Fibroblast of lung (primary cell): ENCODE results near the gene LRP5. TPM values are rescaled to one million over a fixed set of nuclear protein-coding genes. Genes with fewer than 3 reads are reported as not detected.
A peak's percentile ranks its signal among the peaks of the same experiment; 100 is the strongest.

Experiments used
- DNase-seq, 2 donors: peaks; one replicate each; pipeline versions ENCODE4 v3.0.0 to v3.0.0-alpha.2; 2010; ENCODE audit warnings: low read depth in 2 of 2
- H2AFZ ChIP-seq: 2 replicates; pipeline ENCODE4 v1.5.1; 2012; ENCODE audit warnings: low read length, control low read depth, inconsistent platforms
- H3K27ac ChIP-seq: 2 replicates; pipeline ENCODE4 v1.5.1; 2011; ENCODE audit warnings: low read length, control low read depth; ENCODE audit not compliant: insufficient read depth
- H3K27me3 ChIP-seq: 2 replicates; pipeline ENCODE4 v1.5.1; 2011; ENCODE audit warnings: mild to moderate bottlenecking, low read length; ENCODE audit not compliant: control insufficient read depth, insufficient read depth
- H3K36me3 ChIP-seq: 2 replicates; pipeline ENCODE4 v1.5.1; 2011; ENCODE audit warnings: low read length; ENCODE audit not compliant: control insufficient read depth, insufficient read depth
- H3K4me1 ChIP-seq: 2 replicates; pipeline ENCODE4 v1.5.1; 2011; ENCODE audit warnings: low read length; ENCODE audit not compliant: control insufficient read depth, insufficient read depth; ENCODE audit errors: extremely low read depth
- H3K4me2 ChIP-seq: 2 replicates; pipeline ENCODE4 v1.5.1; 2011; ENCODE audit warnings: low read length, control low read depth; ENCODE audit not compliant: insufficient read depth; ENCODE audit errors: extremely low read depth
- H3K4me3 ChIP-seq, 4 experiments: fragments of 200-600 bp in 1 of 4; sonication (generic) in 1 of 4; replicated peaks in 1 of 4; 2 replicates each; pipeline ENCODE4 v1.5.1; 2011 to 2016; ENCODE audit warnings: low read length in 4 of 4, low read depth in 3 of 4, mild to moderate bottlenecking in 3 of 4, control low read depth in 2 of 4, inconsistent platforms in 1 of 4, mixed read lengths in 1 of 4; ENCODE audit not compliant: insufficient read depth in 1 of 4; ENCODE audit errors: control extremely low read depth in 1 of 4
- H3K79me2 ChIP-seq: 2 replicates; pipeline ENCODE4 v1.5.1; 2012; ENCODE audit warnings: mild to moderate bottlenecking, low read length, inconsistent platforms; ENCODE audit not compliant: control insufficient read depth, insufficient read depth
- H3K9ac ChIP-seq: 2 replicates; pipeline ENCODE4 v1.5.1; 2011; ENCODE audit warnings: mild to moderate bottlenecking, low read length, control low read depth; ENCODE audit not compliant: insufficient read depth
- H3K9me3 ChIP-seq: 2 replicates; pipeline ENCODE4 v1.5.1; 2012; ENCODE audit warnings: low read depth, low read length; ENCODE audit not compliant: control insufficient read depth, insufficient read depth
- H4K20me1 ChIP-seq: 2 replicates; pipeline ENCODE4 v1.5.1; 2011; ENCODE audit warnings: low read length; ENCODE audit not compliant: control insufficient read depth, insufficient read depth; ENCODE audit errors: extremely low read depth
- EZH2 ChIP-seq: IDR thresholded peaks from 2 replicates; pipeline ENCODE4 v1.5.1; 2012; ENCODE audit warnings: low read length, control low read depth, mild to moderate bottlenecking; ENCODE audit errors: missing control alignments
- polyA plus RNA-seq, 2 donors: library from polyadenylated mRNA; depleted of rRNA in 1 of 2; stranded (reverse) in 1 of 2; unstranded in 1 of 2; fragments of >200 nt; gene quantifications; 2 replicates each; pipeline ENCODE4 v1.2.1, GENCODE V29; 2011 to 2012; ENCODE audit warnings: missing spikeins in 1 of 2
- total RNA-seq: library from RNA; depleted of rRNA; stranded (reverse); fragments of >200 nt; gene quantifications from 2 replicates; pipeline ENCODE4 v1.2.1, GENCODE V29; 2014
- TF ChIP-seq, protein P1 (sequence below), 2 donors: IDR thresholded peaks in 1 of 2; conservative IDR thresholded peaks in 1 of 2; 1 replicate in 1 of 2; 2 replicates in 1 of 2; pipeline ENCODE4 v1.5.1; 2011 to 2012; ENCODE audit warnings: low read length in 2 of 2, control low read depth in 1 of 2, inconsistent platforms in 1 of 2, low read depth in 1 of 2, mild to moderate bottlenecking in 1 of 2

Gene LRP5
- total and polyA plus RNA-seq, 2 donors (not counting 1 experiment from before 2014, with no cell fraction given) = 3.8 to 22.0 TPM

DNA sequence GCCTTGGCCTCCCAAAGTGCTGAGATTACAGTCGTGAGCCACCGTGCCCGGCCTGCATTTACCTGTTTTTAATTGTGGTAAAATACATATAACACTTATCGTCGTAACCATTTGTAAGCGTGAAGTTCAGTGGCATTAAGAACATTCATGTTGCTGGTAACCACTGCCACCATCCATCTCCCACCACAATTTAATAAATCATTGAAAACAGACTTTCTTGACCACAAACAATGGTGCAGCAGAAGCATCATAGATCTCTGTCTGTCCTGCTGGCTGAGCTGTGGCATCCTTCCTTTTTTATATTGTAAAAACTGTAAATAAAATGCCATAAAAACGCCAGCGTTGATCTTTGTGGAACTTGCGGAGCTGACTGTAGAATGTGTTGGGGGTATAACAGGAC is 24.3 kb downstream of the LRP5 start:
- Histone ChIP-seq H3K4me1 (peaks cover 2% of the 10 kb centered on the region), H3K79me2 (no peaks in the 10 kb centered on the region), H3K9me3 (no peaks in the 10 kb centered on the region), H3K27ac (no peak overlapping the region), H4K20me1 (no peaks in the 10 kb centered on the region), H3K4me3 (no peak overlapping the region), H3K4me2 (no peak overlapping the region), H3K36me3 (no peaks in the 10 kb centered on the region), H3K27me3 (no peaks in the 10 kb centered on the region), H2AFZ (no peak overlapping the region), H3K9ac (no peak overlapping the region)
- no peak for TF ChIP-seq EZH2
- TF ChIP-seq, protein P1, sequence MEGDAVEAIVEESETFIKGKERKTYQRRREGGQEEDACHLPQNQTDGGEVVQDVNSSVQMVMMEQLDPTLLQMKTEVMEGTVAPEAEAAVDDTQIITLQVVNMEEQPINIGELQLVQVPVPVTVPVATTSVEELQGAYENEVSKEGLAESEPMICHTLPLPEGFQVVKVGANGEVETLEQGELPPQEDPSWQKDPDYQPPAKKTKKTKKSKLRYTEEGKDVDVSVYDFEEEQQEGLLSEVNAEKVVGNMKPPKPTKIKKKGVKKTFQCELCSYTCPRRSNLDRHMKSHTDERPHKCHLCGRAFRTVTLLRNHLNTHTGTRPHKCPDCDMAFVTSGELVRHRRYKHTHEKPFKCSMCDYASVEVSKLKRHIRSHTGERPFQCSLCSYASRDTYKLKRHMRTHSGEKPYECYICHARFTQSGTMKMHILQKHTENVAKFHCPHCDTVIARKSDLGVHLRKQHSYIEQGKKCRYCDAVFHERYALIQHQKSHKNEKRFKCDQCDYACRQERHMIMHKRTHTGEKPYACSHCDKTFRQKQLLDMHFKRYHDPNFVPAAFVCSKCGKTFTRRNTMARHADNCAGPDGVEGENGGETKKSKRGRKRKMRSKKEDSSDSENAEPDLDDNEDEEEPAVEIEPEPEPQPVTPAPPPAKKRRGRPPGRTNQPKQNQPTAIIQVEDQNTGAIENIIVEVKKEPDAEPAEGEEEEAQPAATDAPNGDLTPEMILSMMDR (conservative IDR thresholded peaks at IDR 0.05 in 1 of 2, IDR thresholded peaks at IDR 0.05 in 1 of 2; ENCODE audit: low read depth in 1 of 2, low read length in 2 of 2) = no peak
- DNase-seq = no peak

DNA sequence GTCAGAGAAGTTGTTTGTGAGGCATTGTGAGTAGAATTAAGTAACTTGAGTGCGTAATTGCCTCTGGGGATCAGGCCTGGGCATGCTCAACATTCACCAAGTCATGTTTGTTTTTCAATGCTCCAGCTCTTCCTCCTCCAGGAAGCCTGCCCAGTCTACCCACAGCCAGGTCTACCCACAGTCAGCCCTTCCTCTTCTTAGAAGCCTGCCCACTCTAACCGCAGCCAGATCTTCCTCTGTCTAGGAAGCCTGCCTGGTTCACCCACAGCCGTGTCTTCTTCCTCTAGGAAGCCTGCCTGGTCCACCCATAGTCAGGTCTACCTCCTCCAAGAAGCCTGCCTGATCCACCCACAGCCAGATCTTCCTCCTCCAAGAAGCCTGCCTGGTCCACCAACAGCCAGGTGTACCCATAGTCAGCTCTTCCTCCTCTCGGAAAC is 25.0 kb downstream of the LRP5 start:
- no peak overlapping the region for H3K4me2 ChIP-seq
- H4K20me1 ChIP-seq = no peaks in the 10 kb centered on the region
- TF ChIP-seq, protein P1 (conservative IDR thresholded peaks at IDR 0.05 in 1 of 2, IDR thresholded peaks at IDR 0.05 in 1 of 2; ENCODE audit: low read depth in 1 of 2, low read length in 2 of 2) = no peak
- no peak for TF ChIP-seq EZH2

DNA sequence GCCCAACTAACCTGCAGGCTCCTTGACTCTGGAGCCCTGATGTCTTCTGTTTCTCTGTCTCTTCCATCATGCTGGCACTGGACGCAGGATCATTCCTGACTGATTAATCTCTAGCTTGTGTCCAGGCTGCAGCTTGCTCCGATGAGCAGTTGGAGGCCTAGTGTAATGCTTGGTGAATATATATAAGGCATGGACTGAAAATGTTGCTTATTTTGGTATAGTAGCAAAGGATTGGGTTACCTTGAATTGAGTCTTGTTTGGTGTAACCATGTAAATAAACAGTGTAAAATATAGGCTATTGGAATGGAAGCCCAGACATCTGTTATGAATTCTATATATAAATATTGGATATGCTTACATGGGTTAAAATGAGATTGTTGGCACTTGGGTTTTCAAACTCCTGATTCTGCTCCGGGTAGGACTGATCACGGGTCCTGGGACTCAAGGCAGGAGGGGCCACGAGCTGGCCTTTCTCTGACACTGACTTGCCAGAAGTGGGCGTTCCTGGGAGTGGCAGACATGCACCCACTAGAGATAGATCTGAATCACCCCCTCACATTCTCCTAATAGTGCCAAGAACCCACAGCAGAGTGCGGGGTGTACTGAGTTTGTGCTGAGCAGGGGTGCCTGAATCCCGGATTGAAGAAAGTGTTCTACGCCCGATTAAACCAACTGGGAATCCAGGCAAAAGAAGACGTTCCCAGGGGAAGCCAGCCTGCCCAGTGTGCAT is 25.8 kb downstream of the LRP5 start:
- Histone ChIP-seq H3K27ac (no peak overlapping the region), H3K9ac (no peak overlapping the region)

More for the DNA sequence above, 25.0 kb downstream of the LRP5 start:
- Histone ChIP-seq H3K27ac (no peak overlapping the region), H3K9ac (no peak overlapping the region), H2AFZ (no peak overlapping the region), H3K9me3 (no peaks in the 10 kb centered on the region), H3K27me3 (no peaks in the 10 kb centered on the region), H3K36me3 (no peaks in the 10 kb centered on the region), H3K4me1 (peaks cover 2% of the 10 kb centered on the region), H3K4me3 (no peak overlapping the region), H3K79me2 (no peaks in the 10 kb centered on the region)
- no peak for DNase-seq

More for the DNA sequence above, 25.8 kb downstream of the LRP5 start:
- Histone ChIP-seq H3K36me3 (no peaks in the 10 kb centered on the region), H3K4me2 (no peak overlapping the region), H2AFZ (no peak overlapping the region), H4K20me1 (no peaks in the 10 kb centered on the region), H3K4me1 (peaks cover 2% of the 10 kb centered on the region), H3K4me3 (no peak overlapping the region), H3K9me3 (no peaks in the 10 kb centered on the region), H3K27me3 (no peaks in the 10 kb centered on the region), H3K79me2 (no peaks in the 10 kb centered on the region)
- DNase-seq = peak; percentile 51 to 75
- no peak for TF ChIP-seq EZH2
- TF ChIP-seq, protein P1 (conservative IDR thresholded peaks at IDR 0.05 in 1 of 2, IDR thresholded peaks at IDR 0.05 in 1 of 2; ENCODE audit: low read depth in 1 of 2, low read length in 2 of 2) = no peak
